B cell (primary cell): Measurements from ENCODE around the gene EIF4ENIF1.
"Not testable (repeated sequence)": the region's sequence is repeated elsewhere in the genome, so short reads cannot be mapped to it uniquely, and the experiment has no call there.

Source experiments
- CTCF ChIP-seq: fragments of 200-600 bp; IDR thresholded peaks from one replicate; pipeline ENCODE4 v1.8.0; 2022; ENCODE audit warnings: antibody characterized with exemption, mild to moderate bottlenecking
- EZH2 ChIP-seq: IDR thresholded peaks from 2 replicates; pipeline ENCODE4 v1.6.1; 2012; ENCODE audit warnings: borderline replicate concordance, low read depth, mild to moderate bottlenecking, moderate library complexity, low read length; ENCODE audit not compliant: insufficient read depth, poor library complexity, severe bottlenecking

GRCh38 chr22:31524132-31524531 lies 34.5 kb upstream of the EIF4ENIF1 start:
- TF ChIP-seq CTCF, EZH2: not testable (repeated sequence)
